ENCODE results near the gene PPP4C.
"Not testable (repeated sequence)": the region's sequence is repeated elsewhere in the genome, so short reads cannot be mapped to it uniquely, and the experiment has no call there.

PPP4C gene

DNA sequence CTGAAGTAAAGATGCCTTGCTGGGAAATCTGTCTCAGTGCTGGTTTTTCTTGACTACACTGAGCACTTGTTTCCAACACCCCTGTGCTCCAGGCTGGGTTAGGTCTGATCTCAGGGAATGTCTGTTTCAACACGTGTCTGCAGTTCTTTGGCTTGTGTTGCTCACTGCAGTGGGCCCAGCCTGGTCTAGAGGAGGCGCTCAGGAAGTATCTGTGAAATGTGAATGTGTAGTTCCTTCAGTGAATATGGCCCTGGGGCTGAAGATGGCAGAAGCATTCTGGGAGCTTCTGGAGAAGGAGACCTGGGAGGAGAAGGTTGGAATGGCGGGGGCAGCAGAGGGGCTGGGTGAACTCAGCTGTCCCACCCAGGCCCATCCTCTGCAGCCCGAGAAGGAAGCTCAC, 28.3 kb downstream of the PPP4C start:
- DNase-seq: no peak

- no peak for DNase-seq
Measured at GRCh38 chr16:30104492-30104891, 28.7 kb downstream of the PPP4C start.

GRCh38 chr16:30108059-30108850, 32.5 kb downstream of the PPP4C start:
- DNase-seq: no peak

GRCh38 chr16:30110661-30111060, 34.9 kb downstream of the PPP4C start:
- no peak for DNase-seq

GRCh38 chr16:30112197-30113030, 36.6 kb downstream of the PPP4C start:
- DNase-seq: no peak

- DNase-seq: no peak
Measured at GRCh38 chr16:30113031-30113710, 37.4 kb downstream of the PPP4C start, which contains the start of gene GDPD3. GDPD3 (minus strand) TSS chr16:30113537; CDS start chr16:30113478, 59 bp downstream.

DNA sequence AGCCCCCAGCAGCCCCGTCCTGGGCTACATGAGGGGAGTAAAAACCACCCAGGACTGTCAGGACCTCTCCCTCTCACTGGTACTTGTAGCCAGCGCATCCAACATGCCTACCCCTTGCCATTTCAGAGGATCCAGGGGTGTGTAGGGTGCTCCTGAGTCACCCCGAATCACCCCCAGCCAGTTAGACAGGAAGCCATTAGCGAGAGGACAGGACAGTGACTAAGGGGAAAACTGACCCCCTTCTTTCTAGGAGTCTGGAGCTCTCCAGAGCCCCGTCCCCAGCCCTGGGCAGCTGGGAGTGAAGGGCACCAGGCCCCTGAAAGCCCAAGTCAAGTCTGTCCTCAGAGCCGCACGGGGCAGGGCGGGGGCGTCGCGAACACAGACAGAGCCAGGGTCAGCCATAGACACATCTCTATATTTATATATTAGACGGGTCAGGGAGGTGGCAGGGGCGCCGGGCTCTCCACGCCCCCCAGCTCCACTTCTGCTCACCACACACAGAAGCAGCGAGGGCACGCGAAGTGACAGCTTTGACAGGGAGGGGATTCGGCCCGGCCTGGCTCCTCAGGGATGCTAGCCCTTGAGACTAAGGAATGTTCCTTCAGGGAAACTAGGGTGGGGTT, 38.0 kb downstream of the PPP4C start:
- no peak for DNase-seq

- no peak for DNase-seq
Measured at GRCh38 chr16:30114411-30114810, 38.6 kb downstream of the PPP4C start.

DNA sequence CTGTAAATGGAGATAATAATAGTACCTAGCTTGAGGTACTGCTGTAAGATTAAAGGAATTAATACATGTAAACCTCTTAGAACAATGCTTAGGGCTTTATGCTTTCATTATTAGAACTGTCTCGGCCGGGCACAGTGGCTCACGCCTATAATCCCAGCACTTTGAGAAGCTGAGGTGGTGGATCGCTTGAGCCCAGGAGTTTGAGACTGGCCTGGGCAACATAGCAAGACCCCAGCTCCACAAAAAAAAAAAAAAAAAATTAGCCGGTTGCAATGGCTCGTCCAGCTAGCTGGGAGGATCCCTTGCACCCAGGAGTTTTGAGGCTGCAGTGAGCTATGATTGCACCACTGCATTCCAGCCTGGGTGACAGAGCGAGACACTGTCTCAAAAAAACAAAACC, 39.0 kb downstream of the PPP4C start:
- DNase-seq: not testable (repeated sequence)

DNA sequence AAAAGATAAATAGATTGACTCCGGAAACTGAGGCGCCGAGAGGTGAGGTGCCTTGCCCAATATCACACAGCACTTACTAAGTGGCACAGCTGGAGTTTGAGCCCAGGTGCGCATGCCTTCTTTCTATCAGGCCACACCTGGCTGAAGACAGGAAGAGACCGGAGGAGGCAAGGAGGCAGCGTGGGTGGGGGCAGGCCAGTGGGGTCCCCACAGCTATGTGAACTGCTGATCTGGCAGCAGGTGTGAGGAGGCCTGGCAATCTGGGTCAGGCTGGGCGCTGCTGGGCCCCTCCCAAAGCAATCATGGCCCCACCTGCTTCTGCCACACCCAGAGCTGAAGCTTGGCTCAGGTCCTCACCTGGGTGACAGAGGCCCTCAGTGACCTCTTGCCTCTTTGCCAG, 39.4 kb downstream of the PPP4C start:
- DNase-seq: no peak

DNA sequence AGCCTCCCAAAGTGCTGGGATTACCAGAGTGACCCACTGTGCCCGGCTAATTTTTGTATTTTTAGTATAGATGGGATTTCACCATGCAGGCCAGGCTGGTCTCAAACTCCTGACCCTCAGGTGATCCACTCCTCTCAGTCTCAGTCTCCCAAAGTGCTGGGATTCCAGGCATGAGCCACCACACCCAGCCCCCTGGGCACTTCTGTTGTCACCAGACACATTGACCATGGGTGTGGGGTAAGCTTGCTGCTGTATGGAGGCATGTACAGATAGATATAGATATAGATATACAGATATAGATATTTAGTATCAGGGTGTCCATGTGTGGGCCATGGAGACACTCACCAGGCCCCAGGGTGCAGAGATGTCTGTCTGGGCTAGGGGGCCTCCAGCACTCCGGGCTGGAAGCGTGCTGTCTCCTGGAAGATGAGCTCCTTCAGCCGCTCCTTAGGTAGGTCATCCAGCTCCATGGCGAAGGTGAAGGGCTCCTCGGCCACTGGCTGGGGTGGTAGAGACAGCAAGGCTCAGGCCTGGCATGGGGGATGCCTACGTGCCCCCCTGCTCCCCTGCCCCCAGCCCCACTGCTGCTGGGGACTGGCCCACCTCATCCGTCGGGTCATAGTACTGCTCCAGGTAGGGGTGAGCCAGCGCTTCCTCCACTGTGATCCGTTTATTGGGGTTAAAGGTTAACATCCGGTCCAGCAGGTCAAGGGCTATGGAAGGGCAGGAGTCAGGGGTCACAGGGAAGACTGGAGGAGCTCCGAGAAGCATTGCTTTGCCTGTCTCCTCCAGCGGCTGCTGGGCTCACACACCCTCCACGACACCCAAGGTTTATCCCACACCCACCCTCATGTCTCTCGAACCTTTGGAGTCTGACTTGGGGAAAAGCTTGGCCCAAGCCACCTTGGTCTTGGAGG, 40.8 kb downstream of the PPP4C start:
- DNase-seq: no peak

DNA sequence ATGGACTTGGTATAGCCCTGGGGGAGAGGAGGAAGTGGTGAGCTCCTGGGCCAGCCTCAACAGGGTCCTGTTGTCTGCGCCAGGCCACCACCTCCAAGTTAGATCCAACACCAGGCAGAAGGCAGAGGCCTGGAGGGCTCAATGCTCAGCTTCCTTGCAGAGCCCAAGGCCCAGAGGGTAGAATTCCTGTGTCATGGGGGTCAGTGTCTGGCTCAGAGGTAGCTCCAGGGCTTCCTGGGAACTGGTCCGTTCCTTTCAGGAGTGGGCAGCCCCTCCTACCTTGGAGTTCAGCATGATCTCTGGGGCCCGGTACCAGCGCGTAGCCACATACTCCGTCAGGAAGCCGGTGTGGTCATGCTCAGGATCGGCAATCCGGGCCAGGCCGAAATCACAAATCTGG, 42.0 kb downstream of the PPP4C start:
- DNase-seq: no peak

DNA sequence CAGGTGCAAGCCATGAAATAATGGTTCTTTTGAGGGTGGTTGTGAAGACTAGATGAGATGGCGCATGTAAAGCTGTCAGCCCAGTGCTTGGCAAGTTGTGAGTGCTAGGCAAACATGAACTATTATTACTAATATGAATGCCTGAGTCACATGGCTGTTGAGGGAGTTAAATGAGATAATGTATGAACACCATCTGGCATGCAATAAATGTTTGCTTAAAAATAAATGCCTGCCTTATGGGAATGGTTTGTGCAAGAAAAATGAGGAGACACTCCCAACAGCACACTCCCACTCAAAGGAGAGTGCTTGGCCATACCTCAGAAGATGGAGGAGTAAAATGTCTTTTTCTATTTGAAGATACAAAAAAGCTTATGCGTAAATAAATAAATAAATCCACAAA, 43.6 kb downstream of the PPP4C start:
- DNase-seq: no peak

GRCh38 chr16:30120340-30121105, 44.7 kb downstream of the PPP4C start:
- DNase-seq: no peak

GRCh38 chr16:30121741-30122571, 46.2 kb downstream of the PPP4C start:
- no peak for DNase-seq

DNA sequence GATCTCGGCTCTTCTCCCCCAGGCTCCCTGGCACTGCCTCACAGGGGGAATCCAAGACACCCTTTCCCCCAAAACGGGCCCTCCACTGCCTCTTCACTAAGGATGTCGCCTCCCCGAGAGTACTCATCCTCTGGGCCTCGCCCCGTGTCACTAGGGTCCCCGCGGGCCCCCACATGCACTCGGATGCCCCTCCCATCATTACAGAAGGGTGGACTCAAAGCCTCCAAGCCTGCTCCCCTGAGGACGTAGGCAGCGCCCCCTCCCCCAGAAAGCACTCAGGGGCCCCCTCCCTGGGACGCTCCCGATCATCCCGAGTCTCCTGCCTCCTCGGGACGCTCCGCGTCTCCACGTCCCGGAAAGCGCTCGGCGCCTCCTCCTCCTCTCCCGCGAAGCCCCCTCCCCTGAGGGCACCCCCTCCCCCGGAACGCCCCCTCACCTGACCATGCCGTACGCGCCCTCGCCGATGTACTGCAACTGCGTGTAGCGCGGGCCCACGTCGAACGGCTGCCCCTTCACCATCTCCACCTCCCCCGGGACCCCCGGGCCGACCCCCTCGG, 46.9 kb downstream of the PPP4C start:
- DNase-seq: no peak

DNA sequence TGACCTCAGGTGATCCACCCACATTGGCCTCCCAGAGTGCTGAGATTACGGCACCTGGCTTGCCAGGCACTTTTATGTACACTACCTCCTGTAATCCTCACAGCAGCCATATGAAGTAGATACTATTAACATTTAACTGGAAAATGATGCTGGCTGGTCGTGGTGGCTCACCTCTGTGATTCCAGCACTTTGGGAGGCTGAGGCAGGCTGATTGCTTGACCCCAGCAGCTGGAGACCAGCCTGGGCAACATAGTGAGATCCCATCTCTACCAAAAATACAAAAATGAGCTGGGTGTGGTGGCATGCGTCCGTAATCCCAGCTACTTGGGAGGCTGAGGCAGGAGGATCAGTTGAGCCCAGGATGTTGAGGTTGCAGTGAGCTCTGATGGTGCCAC, 49.2 kb downstream of the PPP4C start:
- DNase-seq: no peak

- DNase-seq: not testable (repeated sequence)
Measured at GRCh38 chr16:30125690-30126089, 49.9 kb downstream of the PPP4C start.

DNA sequence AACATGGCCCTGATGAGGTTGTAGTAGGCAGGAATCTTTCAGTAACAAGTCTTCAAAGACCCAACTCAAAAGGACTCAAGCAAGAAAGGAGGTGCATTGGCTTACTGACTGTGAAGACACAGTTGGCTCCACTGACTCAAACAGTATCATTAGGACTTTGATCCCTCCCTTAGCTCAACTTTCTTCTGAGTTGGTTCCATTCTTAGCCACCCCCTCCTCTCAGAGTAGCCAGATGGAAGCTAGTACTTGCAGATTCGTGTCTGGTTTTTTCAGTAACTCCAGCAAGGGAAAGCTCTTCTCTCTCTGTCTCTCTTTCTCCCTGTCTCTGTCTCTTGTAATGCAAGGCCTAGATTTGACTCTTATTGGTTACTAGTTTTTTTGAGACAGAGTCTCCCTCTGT, 52.2 kb downstream of the PPP4C start:
- DNase-seq: no peak
